Left cardiac atrium (tissue), 4 donors: Measurements from ENCODE around the gene CHRNA10. TPM values are rescaled to one million over a fixed set of nuclear protein-coding genes. Genes with fewer than 3 reads are reported as not detected.
"Not testable (repeated sequence)": the region's sequence is repeated elsewhere in the genome, so short reads cannot be mapped to it uniquely, and the experiment has no call there.

ENCODE experiments used
- ATAC-seq, 2 donors: fragments of 200-7000 bp; cut with Tn5 transposase; one replicate each; pipeline ENCODE4 v1.9.1; 2020; ENCODE audit warnings: mild to moderate bottlenecking in 2 of 2, moderate library complexity in 2 of 2
- DNase-seq: peaks from one replicate; pipeline ENCODE4 v3.0.0-alpha.2; 2020
- intact Hi-C, 2 donors: fragments of 100-400 bp; cut with DNase I; formaldehyde crosslinking; loops; one replicate each; pipeline versions ENCODE4 v1.14.1 to v1.15.1; 2022 to 2023
- total RNA-seq, 2 donors: library from RNA; stranded (reverse); fragmentation: NEBNext Ultra II Directional; extraction: Animal tissue kit (Norgen Biotek cat#: 25700); gene quantifications; one replicate each; pipeline ENCODE4 v1.2.1, GENCODE V29; 2021
- donor health status: DM: no; HTN: yes; CAD: no.
- donor health status: DM: no; HTN: yes; CAD: no; lungs with severe emphysema.
- donor health status: DM: yes; HTN: yes; CAD: no.
- donor health status: Dilated cardiomyopathy.

Gene CHRNA10
- total RNA-seq, 2 donors from 2014 or later = 0.27 to 0.58 TPM

GRCh38 chr11:3667149-3668035, 3.8 kb downstream of the CHRNA10 start:
- ATAC-seq = no peak
- intact Hi-C loops = no loop called here
- DNase-seq = no peak

DNA sequence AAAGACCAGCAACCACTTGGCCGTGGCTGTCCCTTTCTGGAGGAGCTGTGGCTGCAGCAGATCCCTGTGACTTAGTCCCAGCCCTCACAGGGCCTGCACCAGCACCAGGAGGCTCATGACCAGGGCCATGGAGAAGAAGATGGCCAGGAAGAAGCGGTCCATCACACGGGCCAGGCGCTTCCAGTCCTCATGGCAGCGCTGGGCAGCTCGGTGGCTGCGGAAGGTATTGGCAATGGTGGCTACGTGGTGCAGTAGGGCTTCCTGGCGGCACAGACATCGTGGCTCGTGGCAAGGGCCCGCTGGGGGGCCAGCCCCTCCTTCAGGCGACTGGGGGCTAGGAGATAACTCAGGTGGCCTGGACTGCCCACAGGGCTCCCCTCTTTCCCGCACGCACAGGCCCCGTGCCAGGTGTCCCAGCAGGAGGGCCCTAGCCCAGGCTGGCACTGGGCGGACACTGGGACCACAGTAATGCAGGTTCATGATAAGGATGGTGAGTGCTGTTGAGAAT, 5.1 kb downstream of the CHRNA10 start:
- no peak for DNase-seq
- ATAC-seq = no peak
- intact Hi-C loops = no loop called here

GRCh38 chr11:3665336-3666022, 5.7 kb downstream of the CHRNA10 start:
- DNase-seq (no peak), ATAC-seq (no peak)
- intact Hi-C loops = no loop called here

DNA sequence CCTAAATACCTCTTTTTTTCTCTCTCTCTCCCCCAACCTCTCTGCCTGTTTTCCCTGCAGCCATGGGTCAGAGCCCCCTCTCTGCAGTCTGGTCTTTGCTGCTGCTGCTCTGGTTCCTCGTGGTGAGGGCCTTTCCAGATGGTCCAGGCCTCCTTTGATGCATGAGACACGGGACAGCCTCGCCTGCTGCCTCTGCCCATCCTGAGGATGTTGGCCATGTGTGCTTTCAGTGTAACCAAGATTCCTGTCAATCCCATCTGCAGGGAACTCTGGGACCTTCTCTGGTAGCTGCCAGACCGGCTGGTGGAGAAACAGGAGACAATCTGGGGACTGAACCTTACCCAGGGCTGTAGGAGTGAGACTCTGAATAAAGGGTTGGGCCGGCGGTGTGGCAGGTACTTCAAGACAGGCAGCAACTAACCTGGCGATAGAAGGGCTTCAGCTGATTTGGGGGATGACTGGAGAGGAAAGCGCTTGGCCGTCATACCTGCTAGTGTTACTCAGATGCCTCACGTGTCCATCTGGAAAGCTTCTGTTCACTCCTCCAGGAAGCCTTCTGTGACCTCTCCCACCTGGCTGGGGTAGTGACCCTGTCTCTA, 7.1 kb downstream of the CHRNA10 start:
- ATAC-seq = no peak
- no peak for DNase-seq
- intact Hi-C loops = no loop called here

- ATAC-seq (no peak), DNase-seq (no peak)
- intact Hi-C loops = no loop called here
Observed at GRCh38 chr11:3662856-3663255, 8.3 kb downstream of the CHRNA10 start.

DNA sequence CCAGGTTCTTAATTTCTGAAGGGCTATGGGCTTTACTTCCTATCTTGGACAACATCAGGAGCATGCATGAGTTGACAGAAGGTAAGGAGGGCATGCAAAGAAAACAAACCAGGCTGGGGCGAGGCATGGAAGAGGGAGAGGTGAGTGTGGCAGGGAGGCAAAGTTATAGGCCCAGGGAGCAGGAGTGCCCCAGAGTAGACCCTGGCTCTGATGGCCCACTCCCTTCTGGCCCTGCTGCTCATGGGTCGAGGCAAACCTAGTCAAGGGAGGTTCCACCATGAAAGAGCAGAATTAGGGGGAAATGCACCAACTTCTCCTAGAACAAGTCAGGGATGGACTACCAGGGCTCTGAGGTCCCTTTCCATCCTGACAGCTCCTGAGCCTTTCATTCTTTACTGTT, 10.2 kb downstream of the CHRNA10 start:
- DNase-seq (no peak), ATAC-seq (no peak)
- intact Hi-C loops = no loop called here

- DNase-seq = no peak
- no peak for ATAC-seq
- intact Hi-C loops = no loop called here
Observed at GRCh38 chr11:3659595-3660515, 11.3 kb downstream of the CHRNA10 start.

GRCh38 chr11:3658252-3658651, 12.9 kb downstream of the CHRNA10 start:
- intact Hi-C loops = no loop called here

GRCh38 chr11:3657331-3657730, 13.9 kb downstream of the CHRNA10 start:
- ATAC-seq, DNase-seq, intact Hi-C loops: not testable (repeated sequence)

More at GRCh38 chr11:3658252-3658651, 12.9 kb downstream of the CHRNA10 start:
- DNase-seq (no peak), ATAC-seq (no peak)

- intact Hi-C loops = no loop called here
- DNase-seq = no peak
- no peak for ATAC-seq
Observed at GRCh38 chr11:3655547-3655946, 15.6 kb downstream of the CHRNA10 start.

GRCh38 chr11:3652514-3652913, 18.7 kb downstream of the CHRNA10 start:
- DNase-seq, intact Hi-C loops, ATAC-seq: not testable (repeated sequence)

GRCh38 chr11:3649374-3649773, 21.8 kb downstream of the CHRNA10 start:
- intact Hi-C loops, DNase-seq, ATAC-seq: not testable (repeated sequence)

DNA sequence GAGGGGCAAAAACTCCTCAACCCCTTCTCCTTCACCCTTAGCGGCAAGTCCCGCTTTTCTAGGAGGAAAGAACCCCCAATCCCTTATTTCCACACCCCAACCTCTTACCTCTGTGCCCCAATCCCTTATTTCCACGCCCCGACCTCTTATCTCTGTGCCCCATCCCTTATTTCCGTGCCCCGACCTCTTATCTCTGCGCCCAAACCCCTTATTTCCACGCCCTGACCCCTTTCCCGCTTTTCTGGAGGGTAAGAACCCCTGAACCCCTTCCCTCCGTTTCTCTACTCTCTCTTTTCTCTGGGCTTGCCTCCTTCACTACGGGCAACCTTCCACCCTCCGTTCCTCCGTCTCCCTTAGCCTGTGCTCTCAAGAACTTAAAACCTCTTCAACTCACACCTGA, 22.3 kb downstream of the CHRNA10 start:
- ATAC-seq, intact Hi-C loops, DNase-seq: not testable (repeated sequence)

DNA sequence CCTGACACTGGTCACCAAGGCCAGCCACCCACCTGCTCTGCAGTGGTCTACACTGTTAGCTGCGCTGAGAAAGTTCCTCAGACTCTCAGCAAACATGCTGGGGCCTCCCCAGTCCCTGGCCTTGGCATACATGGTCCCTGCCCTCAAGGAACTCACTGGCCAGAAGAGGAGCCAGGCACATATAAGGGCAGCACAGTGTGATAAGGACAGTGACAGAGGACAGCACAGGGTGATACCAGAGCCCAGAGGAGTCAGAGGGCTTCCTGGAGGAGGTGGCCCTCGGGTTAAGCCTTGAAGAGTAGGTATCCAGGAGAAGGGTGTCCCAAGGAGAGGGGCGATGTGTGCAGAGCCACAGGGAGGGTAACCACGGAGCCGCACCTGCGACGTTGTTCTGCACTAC, 25.6 kb downstream of the CHRNA10 start:
- intact Hi-C loops = no loop called here
- no peak for ATAC-seq
- no peak for DNase-seq

DNA sequence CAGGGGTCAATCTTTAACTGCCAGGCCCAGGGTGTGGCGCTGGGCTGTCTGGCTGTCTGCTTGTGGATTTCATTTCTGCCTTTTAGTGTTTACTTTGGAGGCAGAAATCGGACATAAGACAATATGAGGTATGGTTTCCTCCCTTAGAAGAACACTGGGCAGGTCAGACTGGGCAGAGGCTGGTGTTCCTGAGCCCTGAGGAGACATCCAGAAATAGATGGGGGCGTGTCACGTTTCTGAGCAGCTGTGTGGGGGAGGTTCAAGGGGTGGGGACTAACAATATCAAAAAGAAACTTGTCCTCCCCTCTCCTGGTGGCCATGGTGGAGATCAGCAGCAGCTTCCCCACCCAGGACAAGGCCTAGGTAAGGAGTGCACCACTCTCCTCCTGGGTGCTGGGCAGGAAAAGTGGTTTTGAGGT, 26.4 kb downstream of the CHRNA10 start, which contains the start of gene ART1:
Gene ART1 (plus strand): TSS at position 312 of the 419 bp plus-strand sequence. CDS start 14,086 bp downstream, outside the sequence.
- DNase-seq (no peak), ATAC-seq (peak; percentile 21 to 35)
- intact Hi-C loops = no loop called here

- ATAC-seq, intact Hi-C loops, DNase-seq: not testable (repeated sequence)
Observed at GRCh38 chr11:3643102-3643546, 28.1 kb downstream of the CHRNA10 start.

DNA sequence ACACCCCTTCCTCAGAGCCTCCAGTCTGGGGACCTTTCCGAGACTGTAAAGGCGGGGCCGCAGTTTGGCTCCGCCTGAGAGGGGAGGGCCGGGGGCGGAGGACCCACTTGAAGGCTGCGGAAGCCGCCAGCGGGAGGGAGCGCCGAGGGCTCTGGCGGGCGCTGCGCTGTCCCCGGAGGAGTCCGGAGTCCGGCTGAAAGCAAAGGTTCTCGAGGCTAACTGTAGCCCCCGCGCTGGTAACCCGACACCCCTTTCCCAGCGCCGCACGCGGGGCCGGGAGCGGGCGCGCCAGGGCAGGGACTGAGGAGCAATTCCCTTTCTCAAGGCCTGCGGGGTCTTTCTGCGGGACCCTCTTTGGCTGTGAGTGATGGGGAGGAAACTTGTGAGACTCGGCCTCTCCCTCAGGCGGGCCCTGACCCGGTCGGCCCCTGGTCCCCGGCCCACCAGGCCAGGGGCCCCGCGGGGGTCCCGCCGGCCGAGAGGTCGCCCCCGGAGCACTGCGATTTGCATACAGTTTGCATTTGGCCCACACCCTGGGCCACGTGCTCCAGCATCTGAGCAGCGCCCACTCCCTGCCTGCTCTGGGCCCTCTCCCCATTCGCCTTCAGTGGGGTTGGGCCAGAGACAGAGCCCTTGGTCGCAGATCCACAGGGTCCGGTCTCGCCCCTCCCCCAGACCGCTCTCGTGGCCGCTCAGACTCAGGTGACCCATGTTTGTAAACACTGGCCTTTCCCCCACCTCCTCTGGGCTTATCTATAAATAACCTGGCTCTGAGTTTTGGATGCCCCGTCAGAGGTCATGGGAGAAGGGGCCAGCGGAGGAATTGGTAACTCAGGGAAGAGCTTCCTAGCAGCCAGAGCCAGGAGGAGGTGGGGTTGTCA, 28.9 kb downstream of the CHRNA10 start:
- intact Hi-C loops = no loop called here
- ATAC-seq = peak; percentile 95 to 96
- peak; percentile 85 for DNase-seq

GRCh38 chr11:3641701-3642070, 29.5 kb downstream of the CHRNA10 start, which contains the start of gene ART5:
ART5 (minus strand) TSS chr11:3641992; CDS start chr11:3641862, 130 bp downstream.
- intact Hi-C loops = no loop called here
- no peak for DNase-seq
- ATAC-seq = no peak
